HG03108 (cell line): ENCODE results near the gene CLDN7.
A peak's percentile ranks its signal among the peaks of the same experiment; 100 is the strongest.

Experiments used
- ATAC-seq: cut with Tn5 transposase; IDR thresholded peaks from one replicate; pipeline ENCODE4 v1.9.1; 2021; ENCODE audit warnings: moderate library complexity; ENCODE audit not compliant: unreplicated experiment

CLDN7 gene

DNA sequence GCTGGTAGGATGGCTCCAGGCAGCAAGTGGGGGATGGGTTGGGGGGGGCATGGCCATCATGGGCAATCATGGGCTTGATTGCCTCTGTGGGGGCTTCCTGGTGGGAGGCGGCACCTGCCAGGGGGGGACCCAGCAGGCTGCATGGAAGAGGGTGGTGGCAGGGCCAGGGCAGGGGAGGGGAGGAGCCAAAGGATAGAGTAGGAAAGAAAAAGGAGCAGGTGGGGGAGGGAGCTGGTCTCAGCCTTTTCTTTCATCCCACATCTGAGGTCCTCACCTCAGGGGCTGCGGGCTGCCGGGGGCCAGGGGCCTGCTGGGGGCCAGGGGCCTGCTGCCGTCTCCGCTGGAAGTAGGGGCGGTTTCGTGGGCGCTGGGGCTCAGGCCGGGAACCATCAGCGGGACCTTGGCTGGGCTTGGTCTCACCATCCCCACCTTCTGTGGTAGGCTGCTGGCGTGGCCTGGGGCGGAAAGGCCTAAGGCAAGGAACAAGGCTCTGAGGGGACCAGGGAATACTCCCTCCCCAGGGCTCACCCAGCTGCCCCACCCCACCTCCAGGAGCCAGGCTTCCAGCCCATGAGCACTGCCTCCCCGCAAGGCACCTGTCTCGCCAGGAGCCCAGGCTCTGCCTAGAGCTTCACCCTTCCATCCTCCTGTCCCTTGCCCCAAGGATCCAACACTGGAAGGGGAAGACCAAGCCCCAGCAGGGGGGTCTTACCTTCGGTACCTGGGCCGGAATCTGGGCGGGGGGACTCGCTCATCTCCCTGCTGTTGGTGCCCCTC is 27.2 kb upstream of the CLDN7 start:
- no peak for ATAC-seq

DNA sequence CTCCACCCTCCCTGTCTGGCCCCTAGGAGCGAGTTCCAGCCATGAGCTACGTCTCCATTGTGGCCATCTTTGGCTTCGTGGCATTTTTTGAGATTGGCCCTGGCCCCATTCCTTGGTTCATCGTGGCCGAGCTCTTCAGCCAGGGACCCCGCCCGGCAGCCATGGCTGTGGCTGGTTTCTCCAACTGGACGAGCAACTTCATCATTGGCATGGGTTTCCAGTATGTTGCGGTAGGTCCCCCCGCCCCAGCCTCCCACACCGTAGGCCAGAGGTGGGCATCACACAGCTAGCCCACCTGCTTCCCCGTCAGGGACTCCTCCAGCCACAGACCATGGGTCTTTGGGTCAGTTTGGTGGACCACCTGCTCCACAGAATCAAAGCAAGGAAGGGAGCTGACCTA is 23.4 kb upstream of the CLDN7 start:
- no peak for ATAC-seq

GRCh38 chr17:7284911-7285310 is 22.6 kb upstream of the CLDN7 start:
- ATAC-seq, result no peak

DNA sequence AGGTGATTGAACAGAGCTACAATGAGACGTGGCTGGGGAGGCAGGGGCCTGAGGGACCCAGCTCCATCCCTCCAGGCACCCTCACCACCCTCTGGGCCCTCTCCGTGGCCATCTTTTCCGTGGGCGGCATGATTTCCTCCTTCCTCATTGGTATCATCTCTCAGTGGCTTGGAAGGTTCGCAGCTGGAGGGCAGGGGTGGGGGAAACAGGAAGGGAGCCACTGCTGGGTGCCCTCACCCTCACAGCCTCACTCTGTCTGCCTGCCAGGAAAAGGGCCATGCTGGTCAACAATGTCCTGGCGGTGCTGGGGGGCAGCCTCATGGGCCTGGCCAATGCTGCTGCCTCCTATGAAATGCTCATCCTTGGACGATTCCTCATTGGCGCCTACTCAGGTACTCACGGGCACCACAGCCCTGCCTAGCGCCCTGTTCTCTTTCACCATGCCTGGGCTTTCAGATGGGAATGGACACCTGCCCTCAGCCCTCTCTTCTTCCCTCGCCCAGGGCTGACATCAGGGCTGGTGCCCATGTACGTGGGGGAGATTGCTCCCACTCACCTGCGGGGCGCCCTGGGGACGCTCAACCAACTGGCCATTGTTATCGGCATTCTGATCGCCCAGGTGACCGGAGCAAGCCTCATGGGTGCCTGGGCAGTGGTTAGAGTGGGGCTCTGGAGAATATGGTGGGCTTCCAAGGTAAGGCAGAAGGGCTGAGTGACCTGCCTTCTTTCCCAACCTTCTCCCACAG is 21.4 kb upstream of the CLDN7 start:
- no peak for ATAC-seq

- ATAC-seq, result no peak
Measured at GRCh38 chr17:7282752-7283321, 20.6 kb upstream of the CLDN7 start.

DNA sequence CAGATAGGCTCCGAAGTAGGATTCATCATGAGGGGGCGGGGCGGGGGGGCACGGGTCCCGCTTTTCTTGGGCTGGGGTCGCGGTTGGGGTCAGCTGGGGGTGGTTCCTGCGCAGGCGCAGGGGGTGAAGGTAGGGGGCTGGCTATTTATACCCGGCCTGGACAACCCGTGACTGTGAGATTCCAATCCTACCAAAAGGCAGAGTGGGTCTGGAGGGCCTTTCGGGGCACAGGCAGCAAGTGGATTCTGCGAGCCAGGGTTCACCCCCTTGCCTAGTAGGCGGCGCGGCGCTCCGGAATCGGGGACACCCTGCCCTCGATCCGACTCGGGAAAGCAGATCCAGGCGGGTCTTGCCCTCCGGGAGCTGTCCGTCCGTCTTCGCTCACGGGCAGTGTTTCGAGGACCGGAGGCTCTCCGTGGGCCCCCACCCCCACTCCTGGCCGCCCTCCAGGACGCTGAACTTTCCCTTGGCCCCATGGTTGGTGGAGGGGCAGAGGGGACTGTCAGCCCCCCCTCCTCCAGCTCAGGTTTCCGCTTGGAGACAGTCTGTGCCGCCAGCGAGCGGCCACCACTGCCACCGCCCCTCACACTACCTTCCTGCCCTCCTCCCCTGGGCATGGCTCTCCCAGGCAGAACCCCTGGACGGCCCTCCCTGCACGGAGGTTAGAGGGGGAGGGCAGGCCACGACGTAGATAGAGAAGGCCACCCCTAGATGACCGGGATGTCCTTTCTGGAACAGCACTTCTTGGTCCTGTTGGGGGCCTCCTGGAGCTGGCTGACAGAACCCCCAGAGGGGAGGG is 19.9 kb upstream of the CLDN7 start:
- no peak for ATAC-seq

DNA sequence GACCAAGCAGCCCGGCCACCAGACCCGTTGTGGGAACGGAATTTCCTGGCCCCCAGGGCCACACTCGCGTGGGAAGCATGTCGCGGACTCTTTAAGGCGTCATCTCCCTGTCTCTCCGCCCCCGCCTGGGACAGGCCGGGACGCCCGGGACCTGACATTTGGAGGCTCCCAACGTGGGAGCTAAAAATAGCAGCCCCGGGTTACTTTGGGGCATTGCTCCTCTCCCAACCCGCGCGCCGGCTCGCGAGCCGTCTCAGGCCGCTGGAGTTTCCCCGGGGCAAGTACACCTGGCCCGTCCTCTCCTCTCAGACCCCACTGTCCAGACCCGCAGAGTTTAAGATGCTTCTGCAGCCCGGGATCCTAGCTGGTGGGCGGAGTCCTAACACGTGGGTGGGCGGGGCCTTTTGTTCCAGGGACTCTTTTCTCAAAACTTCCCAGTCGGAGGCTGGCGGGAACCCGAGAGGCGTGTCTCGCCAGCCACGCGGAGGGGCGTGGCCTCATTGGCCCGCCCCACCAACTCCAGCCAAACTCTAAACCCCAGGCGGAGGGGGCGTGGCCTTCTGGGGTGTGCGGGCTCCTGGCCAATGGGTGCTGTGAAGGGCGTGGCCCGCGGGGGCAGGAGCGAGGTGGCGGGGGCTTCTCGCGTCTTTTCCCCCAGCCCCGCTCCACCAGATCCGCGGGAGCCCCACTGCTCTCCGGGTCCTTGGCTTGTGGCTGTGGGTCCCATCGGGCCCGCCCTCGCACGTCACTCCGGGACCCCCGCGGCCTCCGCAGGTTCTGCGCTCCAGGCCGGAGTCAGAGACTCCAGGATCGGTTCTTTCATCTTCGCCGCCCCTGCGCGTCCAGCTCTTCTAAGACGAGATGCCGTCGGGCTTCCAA is 19.0 kb upstream of the CLDN7 start, which contains the start of gene SLC2A4:
Gene SLC2A4 (plus strand): TSS at position 645 of the 879 bp plus-strand sequence. CDS start 217 bp downstream, at position 862.
- ATAC-seq, result peak; percentile 53

DNA sequence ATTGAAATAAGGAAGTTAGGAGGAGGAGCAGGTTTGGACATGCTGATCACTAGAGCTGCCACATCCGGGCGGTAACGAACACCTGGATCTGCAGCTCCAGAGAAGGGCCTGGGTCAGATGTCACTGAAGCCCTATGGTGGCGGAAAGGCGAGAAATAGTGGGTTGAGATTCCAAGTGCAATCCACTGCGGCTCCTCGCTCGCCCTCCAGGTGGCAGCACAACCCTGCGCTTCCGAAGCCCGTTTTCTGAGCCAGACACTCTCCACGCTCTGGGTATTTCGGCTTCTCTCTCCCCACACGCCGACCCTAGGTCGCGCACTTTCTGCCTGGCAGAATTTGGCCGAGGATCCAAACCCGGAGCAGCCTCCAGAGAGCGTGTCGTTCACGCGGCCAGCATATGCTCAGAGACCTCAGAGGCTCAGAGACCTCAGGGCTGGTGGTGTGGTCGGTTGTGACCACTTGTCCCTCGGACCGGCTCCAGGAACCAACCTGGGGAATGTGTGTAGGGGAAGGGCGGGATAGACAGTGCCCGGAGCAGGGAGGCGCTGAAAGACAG is 18.3 kb upstream of the CLDN7 start:
- peak; percentile 60 for ATAC-seq

DNA sequence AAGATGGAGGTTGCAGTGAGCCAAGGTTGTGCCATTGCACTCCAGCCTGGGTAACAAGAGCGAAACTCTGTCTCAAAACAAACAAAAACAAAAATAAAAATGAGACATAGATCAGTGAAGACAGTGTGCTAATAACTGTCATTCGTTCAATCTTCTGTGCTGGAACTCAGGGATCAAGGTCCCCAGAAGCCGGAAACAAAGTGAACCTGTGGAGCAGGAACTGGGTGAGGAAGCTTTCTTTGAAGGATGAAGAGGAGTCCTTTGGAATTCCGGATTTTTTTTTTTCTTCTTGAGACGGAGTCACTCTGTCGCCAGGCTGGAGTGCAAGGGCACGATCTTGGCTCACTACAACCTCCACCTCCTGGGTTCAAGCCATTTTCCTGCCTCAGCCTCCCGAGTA is 17.2 kb upstream of the CLDN7 start:
- no peak for ATAC-seq

DNA sequence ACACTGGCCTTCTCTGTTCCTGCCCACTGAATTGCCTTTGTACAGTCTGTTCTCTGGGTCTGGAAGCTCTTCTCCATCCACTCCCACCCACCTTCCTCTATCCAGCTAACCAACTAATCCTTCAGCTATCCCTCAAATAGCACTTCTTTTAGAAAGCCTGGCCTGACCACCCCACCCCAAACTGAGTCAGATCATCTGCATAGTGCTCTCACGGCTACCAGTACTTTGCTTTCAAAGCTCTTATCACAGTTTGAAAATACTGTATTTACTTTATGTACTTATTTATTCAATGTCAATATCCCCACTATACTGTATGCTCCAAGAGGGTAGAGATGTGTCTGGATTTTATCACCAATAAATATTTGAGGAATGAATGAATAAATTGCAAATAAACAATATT is 4.5 kb upstream of the CLDN7 start:
- ATAC-seq, result no peak

- no peak for ATAC-seq
Measured at GRCh38 chr17:7263801-7264078, 1.5 kb upstream of the CLDN7 start.

DNA sequence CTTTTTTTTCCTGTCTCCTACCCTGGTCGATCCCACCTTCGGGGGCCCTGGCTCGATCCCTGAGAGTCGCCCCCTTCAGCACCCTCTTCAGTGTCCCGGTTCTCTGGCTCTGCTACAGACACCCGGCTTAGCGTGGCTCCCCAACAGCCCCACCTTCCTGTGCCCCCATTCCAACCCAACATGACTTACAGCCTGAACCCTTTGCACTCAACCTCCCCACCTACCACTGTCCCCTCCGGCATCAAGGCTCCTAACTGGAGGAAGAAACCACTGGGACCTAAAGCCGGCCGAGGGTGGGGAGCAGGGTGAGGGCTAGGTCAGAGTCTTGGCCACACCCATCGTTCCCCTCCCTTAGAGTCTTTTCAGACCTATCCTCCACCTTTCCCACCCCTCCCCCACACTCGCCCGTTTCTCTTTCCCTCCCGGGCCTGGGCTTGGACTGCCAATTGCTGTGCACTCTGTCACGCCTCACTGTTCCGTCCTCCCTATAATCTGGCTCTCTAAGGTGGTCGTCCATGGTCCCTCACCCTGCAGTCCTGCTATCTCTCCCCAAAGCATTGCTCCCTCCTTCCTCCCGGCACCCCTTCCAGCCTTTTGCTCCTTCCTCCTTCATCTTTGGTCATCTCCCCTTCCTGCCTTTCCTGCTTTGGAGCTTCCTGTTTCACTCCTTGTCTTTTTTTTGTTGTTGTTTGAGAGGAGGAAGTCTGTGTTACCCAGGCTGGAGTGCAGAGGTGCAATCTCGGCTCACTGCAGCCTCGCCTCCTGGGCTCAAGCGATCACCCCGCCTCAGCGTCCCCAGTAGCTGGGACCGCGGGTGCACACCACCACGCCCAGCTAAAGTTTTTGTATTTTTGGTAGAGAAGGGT is 890 bp upstream of the CLDN7 start:
- ATAC-seq, result no peak

GRCh38 chr17:7261379-7262191 is 693 bp downstream of the CLDN7 start:
- no peak for ATAC-seq

DNA sequence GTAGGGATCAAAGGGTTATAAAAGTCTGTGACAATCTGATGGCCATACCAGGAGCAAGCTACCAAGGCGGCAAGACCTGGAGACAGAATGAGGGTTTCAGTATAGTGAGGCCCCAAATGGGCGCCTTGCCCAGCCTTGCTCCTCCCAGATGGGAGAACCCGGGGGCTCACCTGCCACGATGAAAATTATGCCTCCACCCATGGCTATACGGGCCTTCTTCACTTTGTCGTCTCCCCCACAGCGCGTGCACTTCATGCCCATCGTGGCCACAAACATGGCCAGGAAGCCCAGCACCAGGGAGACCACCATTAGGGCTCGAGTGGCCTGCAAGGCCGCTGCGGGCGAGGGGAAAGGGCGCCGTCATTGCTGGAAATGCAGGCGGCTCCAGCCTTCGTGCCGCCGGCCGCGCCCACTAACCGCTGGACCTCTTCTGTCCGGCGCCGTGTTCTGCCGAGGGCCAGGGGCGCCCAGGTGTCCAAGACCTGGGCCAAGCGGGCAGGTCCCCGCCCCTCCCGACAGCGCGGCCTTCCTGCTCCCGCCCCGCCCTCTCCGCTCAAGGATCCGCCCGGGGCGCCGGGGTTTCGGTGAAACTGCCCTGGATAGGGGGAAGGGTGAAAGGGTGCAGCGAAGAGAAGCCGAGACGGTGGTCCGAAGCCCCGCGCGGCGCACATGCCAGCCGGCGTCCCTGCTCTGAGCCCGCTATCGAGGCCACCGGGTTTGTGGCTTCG is 1.5 kb downstream of the CLDN7 start:
- no peak for ATAC-seq

- ATAC-seq, result no peak
Measured at GRCh38 chr17:7260151-7260550, 2.1 kb downstream of the CLDN7 start.

DNA sequence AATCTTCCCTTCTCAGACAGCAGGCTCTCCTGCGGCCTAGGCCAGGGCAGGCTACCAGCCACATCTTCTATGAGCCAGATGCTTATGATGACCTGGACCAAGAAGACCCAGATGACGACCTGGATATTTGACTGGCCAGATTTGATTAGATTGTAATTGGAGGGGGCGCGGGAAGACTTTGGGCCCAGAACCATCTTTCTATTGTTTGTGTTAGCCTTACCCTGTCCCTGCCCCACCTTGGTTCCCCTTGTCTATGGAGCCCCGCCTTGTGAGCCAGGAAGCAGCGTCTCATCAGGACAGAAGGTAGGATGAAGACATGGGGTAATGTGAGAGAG is 2.8 kb downstream of the CLDN7 start:
- ATAC-seq, result no peak

DNA sequence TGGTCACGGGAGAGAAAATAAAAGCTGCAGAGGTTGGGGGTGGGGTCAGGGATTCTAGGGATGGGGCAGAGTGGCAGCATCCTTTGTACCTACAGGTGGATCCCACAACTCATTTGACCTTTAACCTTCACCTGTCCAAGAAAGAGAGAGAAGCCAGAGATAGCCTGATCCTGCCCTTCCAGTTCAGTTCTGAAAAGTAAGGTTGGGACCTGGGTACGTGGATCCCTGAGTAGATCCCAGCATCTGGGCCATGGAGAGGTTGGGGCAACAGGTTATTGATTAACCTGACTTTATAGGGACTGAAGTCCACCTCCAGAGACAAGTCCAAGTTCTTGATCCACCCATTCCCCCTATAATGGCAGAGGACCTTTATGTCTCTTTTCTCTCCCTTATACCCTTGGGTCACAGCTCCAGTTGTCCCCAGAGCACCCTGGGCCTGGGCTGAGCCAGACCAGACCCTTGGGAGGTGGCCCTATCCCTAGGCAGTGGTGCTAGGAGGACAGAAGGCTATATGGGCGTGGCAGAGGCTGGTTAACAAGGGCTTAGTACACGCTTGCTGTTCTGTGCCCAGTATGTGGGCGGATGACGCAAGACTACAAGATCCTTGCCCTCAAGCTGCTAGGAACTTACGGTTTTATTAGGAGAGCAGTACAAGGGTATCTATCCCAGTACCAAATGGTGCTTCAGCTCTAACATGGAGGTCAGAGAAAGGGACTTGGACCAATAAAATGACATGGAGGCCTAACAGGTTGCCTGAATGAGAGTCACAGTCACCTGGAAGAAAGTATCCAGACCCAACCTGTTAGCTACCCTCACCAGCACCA is 3.3 kb downstream of the CLDN7 start:
- no peak for ATAC-seq
